DMS114 treated with DMSO at 0.1 percent for 48 hours (cell line): Measurements from ENCODE around the gene FGD2.

Experiments used
- DNase-seq: peaks from one replicate; lab custom pipeline; 2025; ENCODE audit not compliant: unreplicated experiment; lab: John Stamatoyannopoulos, UW

The FGD2 gene

GRCh38 chr6:37005061-37005810 is at the start of gene FGD2:
Gene FGD2, plus strand, starts transcription at chr6:37005655. Its CDS starts 163 bp downstream, at chr6:37005818.
- DNase-seq, result no peak

- no peak for DNase-seq
Observed at GRCh38 chr6:36955671-36956445, 49.6 kb upstream of the FGD2 start.

GRCh38 chr6:36956446-36956820 is 49.0 kb upstream of the FGD2 start:
- DNase-seq, result no peak

- no peak for DNase-seq
Observed at GRCh38 chr6:36957773-36958271, 47.6 kb upstream of the FGD2 start.

GRCh38 chr6:36958775-36959554 is 46.5 kb upstream of the FGD2 start:
- DNase-seq, result no peak

- no peak for DNase-seq
Observed at GRCh38 chr6:36959555-36960250, 45.8 kb upstream of the FGD2 start.

GRCh38 chr6:36961441-36962435 is 43.7 kb upstream of the FGD2 start:
- no peak for DNase-seq

- DNase-seq, result no peak
Observed at GRCh38 chr6:36962874-36963273, 42.6 kb upstream of the FGD2 start.

- no peak for DNase-seq
Observed at GRCh38 chr6:36963451-36964290, 41.8 kb upstream of the FGD2 start.

- no peak for DNase-seq
Observed at GRCh38 chr6:36964349-36964748, 41.1 kb upstream of the FGD2 start.

- no peak for DNase-seq
Observed at GRCh38 chr6:36964908-36965307, 40.5 kb upstream of the FGD2 start.

GRCh38 chr6:36967301-36967700 is 38.2 kb upstream of the FGD2 start:
- DNase-seq, result no peak

- no peak for DNase-seq
Observed at GRCh38 chr6:36967757-36968156, 37.7 kb upstream of the FGD2 start.

GRCh38 chr6:36968266-36968977 is 37.0 kb upstream of the FGD2 start:
- no peak for DNase-seq

GRCh38 chr6:36969240-36969691 is 36.2 kb upstream of the FGD2 start:
- DNase-seq, result no peak

GRCh38 chr6:36969988-36970891 is 35.2 kb upstream of the FGD2 start:
- no peak for DNase-seq
